ENCODE results near the gene ZNF775.

DNA sequence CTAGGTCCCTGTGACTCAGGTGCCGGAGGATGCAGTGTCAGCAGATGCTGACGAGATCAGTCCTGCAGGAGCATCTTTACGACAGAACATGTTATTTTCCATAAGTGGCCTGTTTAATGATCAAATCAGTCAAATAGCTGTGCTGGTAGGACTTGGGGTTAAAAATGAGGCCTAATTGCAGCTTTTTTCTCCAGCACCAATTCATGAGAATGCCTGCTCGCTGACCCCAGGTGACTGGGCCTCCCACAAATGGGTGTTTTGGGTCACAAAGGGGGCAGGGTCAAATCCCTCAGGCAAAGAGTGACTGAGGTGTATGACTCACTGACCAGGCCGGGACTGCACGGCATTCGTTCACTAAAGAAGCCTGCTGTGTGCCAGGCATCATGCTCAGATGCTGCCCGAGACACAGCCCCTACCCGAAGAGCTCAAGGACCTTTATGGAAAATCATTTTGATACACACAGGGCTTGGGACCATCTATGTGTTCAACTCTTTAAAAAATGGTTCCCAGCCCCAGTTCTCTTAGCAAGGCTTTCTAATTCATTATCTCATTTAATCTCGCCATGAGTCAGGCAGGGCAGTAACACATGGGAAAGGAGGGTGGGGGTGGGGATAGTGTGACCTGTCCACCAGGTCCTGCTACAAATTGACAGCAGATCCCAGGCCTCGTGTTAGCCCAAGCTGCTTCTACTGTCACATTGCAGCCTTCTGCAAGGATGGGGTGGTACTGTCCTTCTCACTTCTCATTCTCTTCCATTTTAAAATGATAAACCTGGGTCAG, 21.1 kb downstream of the ZNF775 start:
- TF ChIP-seq, protein P1, sequence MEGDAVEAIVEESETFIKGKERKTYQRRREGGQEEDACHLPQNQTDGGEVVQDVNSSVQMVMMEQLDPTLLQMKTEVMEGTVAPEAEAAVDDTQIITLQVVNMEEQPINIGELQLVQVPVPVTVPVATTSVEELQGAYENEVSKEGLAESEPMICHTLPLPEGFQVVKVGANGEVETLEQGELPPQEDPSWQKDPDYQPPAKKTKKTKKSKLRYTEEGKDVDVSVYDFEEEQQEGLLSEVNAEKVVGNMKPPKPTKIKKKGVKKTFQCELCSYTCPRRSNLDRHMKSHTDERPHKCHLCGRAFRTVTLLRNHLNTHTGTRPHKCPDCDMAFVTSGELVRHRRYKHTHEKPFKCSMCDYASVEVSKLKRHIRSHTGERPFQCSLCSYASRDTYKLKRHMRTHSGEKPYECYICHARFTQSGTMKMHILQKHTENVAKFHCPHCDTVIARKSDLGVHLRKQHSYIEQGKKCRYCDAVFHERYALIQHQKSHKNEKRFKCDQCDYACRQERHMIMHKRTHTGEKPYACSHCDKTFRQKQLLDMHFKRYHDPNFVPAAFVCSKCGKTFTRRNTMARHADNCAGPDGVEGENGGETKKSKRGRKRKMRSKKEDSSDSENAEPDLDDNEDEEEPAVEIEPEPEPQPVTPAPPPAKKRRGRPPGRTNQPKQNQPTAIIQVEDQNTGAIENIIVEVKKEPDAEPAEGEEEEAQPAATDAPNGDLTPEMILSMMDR (IDR thresholded peaks at IDR 0.05; ENCODE audit: low read depth, low read length, poor library complexity, severe bottlenecking) = no peak
- no peak for TF ChIP-seq EZH2phosphoT487 (IDR thresholded peaks at IDR 0.05; ENCODE audit: borderline replicate concordance, low read length)

Measured in DOHH2 (cell line).